HG02884 (cell line): ENCODE data around the gene NTM.

ENCODE experiments used
- ATAC-seq: cut with Tn5 transposase; IDR thresholded peaks from one replicate; pipeline ENCODE4 v1.9.1; 2021; ENCODE audit warnings: mild to moderate bottlenecking, moderate library complexity; ENCODE audit not compliant: unreplicated experiment

The NTM gene

GRCh38 chr11:131629925-131630540, 259.6 kb downstream of the NTM start:
- no peak for ATAC-seq

- ATAC-seq: no peak
These were observed 262.6 kb downstream of the NTM start for GRCh38 chr11:131632971-131633370.

- ATAC-seq: no peak
These were observed 263.7 kb downstream of the NTM start for GRCh38 chr11:131633921-131634715.

GRCh38 chr11:131637469-131638175, 267.2 kb downstream of the NTM start:
- no peak for ATAC-seq

- ATAC-seq: no peak
These were observed 268.5 kb downstream of the NTM start for GRCh38 chr11:131638889-131639288.

GRCh38 chr11:131640320-131640719, 269.9 kb downstream of the NTM start:
- no peak for ATAC-seq

GRCh38 chr11:131642756-131643531, 272.5 kb downstream of the NTM start:
- ATAC-seq: no peak

GRCh38 chr11:131644204-131644795, 273.9 kb downstream of the NTM start:
- peak; percentile 59 for ATAC-seq

- ATAC-seq: no peak
These were observed 274.8 kb downstream of the NTM start for GRCh38 chr11:131645237-131645636.

GRCh38 chr11:131649856-131650255, 279.4 kb downstream of the NTM start:
- ATAC-seq: no peak

GRCh38 chr11:131652231-131652630, 281.8 kb downstream of the NTM start:
- no peak for ATAC-seq

- ATAC-seq: no peak
These were observed 282.8 kb downstream of the NTM start for GRCh38 chr11:131653260-131653659.

- ATAC-seq: no peak
These were observed 284.4 kb downstream of the NTM start for GRCh38 chr11:131654849-131655248.

- ATAC-seq: no peak
These were observed 285.9 kb downstream of the NTM start for GRCh38 chr11:131656179-131656838.

GRCh38 chr11:131656839-131657211, 286.4 kb downstream of the NTM start:
- no peak for ATAC-seq

GRCh38 chr11:131658414-131658813, 288.0 kb downstream of the NTM start:
- no peak for ATAC-seq

- ATAC-seq: peak; percentile 76
These were observed 288.5 kb downstream of the NTM start for GRCh38 chr11:131658952-131659351.

GRCh38 chr11:131659931-131660330, 289.5 kb downstream of the NTM start:
- ATAC-seq: no peak

- ATAC-seq: no peak
These were observed 290.7 kb downstream of the NTM start for GRCh38 chr11:131661132-131661531.

GRCh38 chr11:131662317-131662972, 292.0 kb downstream of the NTM start:
- ATAC-seq: no peak
